HEK293 (cell line): ENCODE data around the gene SLC25A52.

Source experiments
- CTCF ChIA-PET: fragments of 350-600 bp; formaldehyde crosslinking; extraction: SDS; loops from one replicate; lab custom pipeline; 2021; ENCODE audit warnings: antibody characterized with exemption; lab: Yijun Ruan, JAX
- POLR2A ChIA-PET: fragments of 300-600 bp; formaldehyde crosslinking; extraction: SDS; loops from one replicate; lab custom pipeline; 2020; ENCODE audit warnings: antibody characterized with exemption, inconsistent platforms; lab: Yijun Ruan, JAX
- H3K27ac ChIP-seq: fragments of 200-500 bp; sonication (Bioruptor generic); 2 replicates; pipeline ENCODE4 v1.5.1; 2014; ENCODE audit warnings: low read depth, low read length, control low read depth, inconsistent platforms; ENCODE audit errors: extremely low read depth
- H3K36me3 ChIP-seq, 2 experiments: fragments of 200-500 bp in 1 of 2; sonication (Bioruptor generic) in 1 of 2; 1 replicate in 1 of 2; 2 replicates in 1 of 2; pipeline ENCODE4 v1.5.1; 2014 to 2017; ENCODE audit warnings: inconsistent platforms in 2 of 2, low read length in 2 of 2; ENCODE audit not compliant: control insufficient read depth in 2 of 2, insufficient read depth in 1 of 2
- H3K4me1 ChIP-seq: fragments of 200-500 bp; sonication (Bioruptor generic); 2 replicates; pipeline ENCODE4 v1.5.1; 2014; ENCODE audit warnings: mild to moderate bottlenecking, low read length, inconsistent platforms; ENCODE audit not compliant: control insufficient read depth, insufficient read depth
- H3K4me3 ChIP-seq: 2 replicates; pipeline ENCODE4 v1.5.1; 2011; ENCODE audit warnings: low read depth, mild to moderate bottlenecking, control low read depth, low read length, moderate library complexity
- H3K9me3 ChIP-seq: fragments of 200-500 bp; sonication (Bioruptor generic); 2 replicates; pipeline ENCODE4 v1.5.1; 2014; ENCODE audit warnings: low read depth, low read length, inconsistent platforms; ENCODE audit not compliant: control insufficient read depth, insufficient read depth
- EGR2 ChIP-seq: fragments of 450-650 bp; formaldehyde crosslinking; IDR thresholded peaks from 2 replicates; pipeline ENCODE4 v1.5.1; 2016; ENCODE audit warnings: low read depth, missing biosample characterization, missing genetic modification characterization
- GLIS2 ChIP-seq: fragments of 450-650 bp; formaldehyde crosslinking; IDR thresholded peaks from 2 replicates; pipeline ENCODE4 v1.5.1; 2016; ENCODE audit warnings: missing biosample characterization, missing genetic modification characterization
- IKZF3 ChIP-seq: fragments of 450-650 bp; IDR thresholded peaks from 2 replicates; pipeline ENCODE4 v1.5.0; 2018; ENCODE audit warnings: missing biosample characterization, mild to moderate bottlenecking, missing genetic modification characterization, moderate library complexity
- ZFHX2 ChIP-seq: fragments of 450-650 bp; formaldehyde crosslinking; conservative IDR thresholded peaks from 2 replicates; pipeline ENCODE4 v1.5.1; 2016; ENCODE audit warnings: missing biosample characterization, missing genetic modification characterization
- ZFP3 ChIP-seq: fragments of 450-650 bp; formaldehyde crosslinking; IDR thresholded peaks from 2 replicates; pipeline ENCODE4 v1.5.1; 2016; ENCODE audit warnings: low read depth, missing biosample characterization, missing genetic modification characterization
- ZFP41 ChIP-seq: fragments of 450-650 bp; formaldehyde crosslinking; IDR thresholded peaks from 2 replicates; pipeline ENCODE4 v1.5.1; 2016; ENCODE audit warnings: missing biosample characterization, missing genetic modification characterization, borderline replicate concordance
- ZNF112 ChIP-seq: fragments of 450-650 bp; formaldehyde crosslinking; IDR thresholded peaks from 2 replicates; pipeline ENCODE4 v1.5.0; 2017; ENCODE audit warnings: missing biosample characterization, missing genetic modification characterization
- ZNF140 ChIP-seq: fragments of 450-650 bp; formaldehyde crosslinking; IDR thresholded peaks from 2 replicates; pipeline ENCODE4 v1.5.1; 2016; ENCODE audit warnings: missing biosample characterization, missing genetic modification characterization
- ZNF146 ChIP-seq: fragments of 450-650 bp; formaldehyde crosslinking; IDR thresholded peaks from 2 replicates; pipeline ENCODE4 v1.5.1; 2016; ENCODE audit warnings: missing biosample characterization, missing genetic modification characterization
- ZNF155 ChIP-seq: fragments of 450-650 bp; formaldehyde crosslinking; IDR thresholded peaks from 2 replicates; pipeline ENCODE4 v1.5.1; 2016; ENCODE audit warnings: missing biosample characterization, missing genetic modification characterization
- ZNF175 ChIP-seq: fragments of 450-650 bp; formaldehyde crosslinking; IDR thresholded peaks from 2 replicates; pipeline ENCODE4 v1.5.1; 2016; ENCODE audit warnings: missing biosample characterization, missing genetic modification characterization
- ZNF19 ChIP-seq: fragments of 450-650 bp; formaldehyde crosslinking; IDR thresholded peaks from 2 replicates; pipeline ENCODE4; 2016; ENCODE audit warnings: missing biosample characterization, missing genetic modification characterization, low read depth
- ZNF239 ChIP-seq: fragments of 450-650 bp; formaldehyde crosslinking; IDR thresholded peaks from 2 replicates; pipeline ENCODE4 v1.5.1; 2016; ENCODE audit warnings: missing biosample characterization, missing genetic modification characterization
- ZNF292 ChIP-seq: fragments of 450-650 bp; formaldehyde crosslinking; IDR thresholded peaks from 2 replicates; pipeline ENCODE4 v1.5.1; 2016; ENCODE audit warnings: low read depth, missing biosample characterization, missing genetic modification characterization, borderline replicate concordance
- ZNF354C ChIP-seq: fragments of 450-650 bp; formaldehyde crosslinking; IDR thresholded peaks from 2 replicates; pipeline ENCODE4 v1.5.1; 2016; ENCODE audit warnings: missing biosample characterization, missing genetic modification characterization, low read depth, borderline replicate concordance
- ZNF426 ChIP-seq: fragments of 450-650 bp; formaldehyde crosslinking; IDR thresholded peaks from 2 replicates; pipeline ENCODE4 v1.5.1; 2017; ENCODE audit warnings: missing biosample characterization, missing genetic modification characterization, mild to moderate bottlenecking, inconsistent platforms, moderate library complexity
- ZNF549 ChIP-seq: fragments of 450-650 bp; IDR thresholded peaks from 2 replicates; pipeline ENCODE4 v1.5.1; 2018; ENCODE audit warnings: missing biosample characterization, missing genetic modification characterization, mild to moderate bottlenecking, inconsistent platforms, moderate library complexity
- ZNF555 ChIP-seq: fragments of 450-650 bp; formaldehyde crosslinking; conservative IDR thresholded peaks from 2 replicates; pipeline ENCODE4 v1.5.1; 2017; ENCODE audit warnings: missing biosample characterization, mild to moderate bottlenecking, missing genetic modification characterization, inconsistent platforms
- ZNF776 ChIP-seq: fragments of 450-650 bp; formaldehyde crosslinking; IDR thresholded peaks from 2 replicates; pipeline ENCODE4 v1.5.0; 2017; ENCODE audit warnings: missing biosample characterization, missing genetic modification characterization, borderline replicate concordance
- ZNF791 ChIP-seq: fragments of 450-650 bp; formaldehyde crosslinking; IDR thresholded peaks from 2 replicates; pipeline ENCODE4 v1.5.1; 2016; ENCODE audit warnings: missing biosample characterization, missing genetic modification characterization
- ZXDB ChIP-seq: fragments of 450-650 bp; formaldehyde crosslinking; IDR thresholded peaks from 2 replicates; pipeline ENCODE4 v1.5.1; 2016; ENCODE audit warnings: missing biosample characterization, missing genetic modification characterization
- TF ChIP-seq, protein P1 (sequence below): sonication (generic); formaldehyde crosslinking; IDR thresholded peaks from 2 replicates; pipeline ENCODE4 v1.8.1; 2022; ENCODE audit warnings: mild to moderate bottlenecking, moderate library complexity, missing genetic modification reagents
- TF ChIP-seq, protein P2 (sequence below): fragments of 450-650 bp; formaldehyde crosslinking; IDR thresholded peaks from 2 replicates; pipeline ENCODE4 v1.5.1; 2016; ENCODE audit warnings: missing biosample characterization, missing genetic modification characterization
- TF ChIP-seq, protein P3 (sequence below): fragments of 450-650 bp; formaldehyde crosslinking; conservative IDR thresholded peaks from 2 replicates; pipeline ENCODE4 v1.5.1; 2016; ENCODE audit warnings: low read depth, missing biosample characterization, missing genetic modification characterization
- TF ChIP-seq, protein P4 (sequence below): fragments of 450-650 bp; formaldehyde crosslinking; IDR thresholded peaks from 2 replicates; pipeline ENCODE4 v1.5.1; 2017; ENCODE audit warnings: missing biosample characterization, missing genetic modification characterization
- TF ChIP-seq, protein P5 (sequence below): fragments of 450-650 bp; IDR thresholded peaks from 2 replicates; pipeline ENCODE4 v1.5.1; 2018; ENCODE audit warnings: missing biosample characterization, mild to moderate bottlenecking, missing genetic modification characterization

The SLC25A52 gene

DNA sequence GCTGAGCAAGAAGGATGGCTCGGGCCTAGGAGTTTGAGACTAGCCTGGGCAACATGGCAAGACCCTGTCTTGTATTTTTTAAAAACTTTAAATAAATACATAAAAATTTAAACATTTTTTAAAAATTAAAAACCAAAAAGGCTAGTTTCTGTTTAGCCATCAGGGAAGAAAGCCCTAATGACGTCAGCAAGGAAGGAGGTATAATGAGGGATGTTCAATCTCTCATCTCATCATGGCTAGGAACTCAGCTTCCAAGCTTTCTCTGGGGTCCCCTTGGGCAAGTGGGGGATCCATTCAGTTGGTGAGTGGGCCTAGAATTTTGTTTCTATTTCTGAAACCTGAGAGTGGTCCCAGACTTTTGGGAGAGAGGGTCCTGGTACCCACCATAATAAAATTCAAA, 35.1 kb upstream of the SLC25A52 start:
- no peaks in the 10 kb centered on the region for H3K36me3 ChIP-seq
- POLR2A ChIA-PET: no interaction called here
- H3K4me3 ChIP-seq: no peak overlapping the region
- H3K27ac ChIP-seq: no peak overlapping the region
- H3K4me1 ChIP-seq: no peaks in the 10 kb centered on the region
- TF ChIP-seq ZNF140 (tag by site-specific recombination) (no peak), ZNF555 (no peak)
- CTCF ChIA-PET: interaction anchor here (0.8 to 1.0 kb wide), 2 partner anchors 182 to 239 kb away, joined by 3 to 4 read pairs; no protein-coding TSS in a partner anchor
- H3K9me3 ChIP-seq: no peaks in the 10 kb centered on the region

DNA sequence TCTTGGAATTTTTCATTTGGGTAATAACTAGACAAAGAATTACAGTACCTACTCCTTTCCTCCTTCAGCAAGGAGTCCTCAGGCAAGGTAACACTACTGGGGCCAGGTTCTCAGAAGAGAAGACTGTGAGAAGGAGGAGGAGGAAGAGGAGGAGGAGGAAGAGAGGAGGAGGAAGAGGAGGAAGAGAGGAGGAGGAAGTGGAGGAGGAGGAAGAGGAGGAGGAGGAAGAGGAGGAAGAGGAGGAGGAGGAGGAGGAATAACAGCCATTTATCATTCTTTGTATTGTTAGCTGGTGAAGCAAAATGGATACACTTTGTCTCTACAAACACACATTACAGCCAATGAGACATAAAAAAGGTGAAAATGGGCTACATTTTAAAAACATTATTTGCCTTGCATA, 32.9 kb upstream of the SLC25A52 start:
- Histone ChIP-seq H3K36me3 (no peaks in the 10 kb centered on the region), H3K27ac (no peak overlapping the region), H3K9me3 (no peaks in the 10 kb centered on the region), H3K4me3 (no peak overlapping the region), H3K4me1 (no peaks in the 10 kb centered on the region)
- POLR2A ChIA-PET: no interaction called here
- CTCF ChIA-PET: no interaction called here
- TF ChIP-seq ZNF239 (no peak), ZNF175 (tag by site-specific recombination) (no peak), ZFP3 (no peak), ZNF112 (tag by site-specific recombination) (no peak), ZNF776 (tag by site-specific recombination) (no peak), ZNF155 (tag by site-specific recombination) (no peak), GLIS2 (tag by site-specific recombination) (no peak), ZNF146 (tag by site-specific recombination) (no peak), ZNF426 (tag by site-specific recombination) (no peak), ZFHX2 (tag by site-specific recombination) (peak; percentile 91), ZNF549 (no peak), ZNF354C (tag by site-specific recombination) (no peak), ZNF292 (no peak), ZNF791 (no peak), ZNF19 (tag by site-specific recombination) (no peak), ZFP41 (tag by site-specific recombination) (no peak), IKZF3 (tag by site-specific recombination) (no peak), ZXDB (tag by site-specific recombination) (no peak), EGR2 (tag by site-specific recombination) (peak; percentile 99)
- TF ChIP-seq, protein P1, sequence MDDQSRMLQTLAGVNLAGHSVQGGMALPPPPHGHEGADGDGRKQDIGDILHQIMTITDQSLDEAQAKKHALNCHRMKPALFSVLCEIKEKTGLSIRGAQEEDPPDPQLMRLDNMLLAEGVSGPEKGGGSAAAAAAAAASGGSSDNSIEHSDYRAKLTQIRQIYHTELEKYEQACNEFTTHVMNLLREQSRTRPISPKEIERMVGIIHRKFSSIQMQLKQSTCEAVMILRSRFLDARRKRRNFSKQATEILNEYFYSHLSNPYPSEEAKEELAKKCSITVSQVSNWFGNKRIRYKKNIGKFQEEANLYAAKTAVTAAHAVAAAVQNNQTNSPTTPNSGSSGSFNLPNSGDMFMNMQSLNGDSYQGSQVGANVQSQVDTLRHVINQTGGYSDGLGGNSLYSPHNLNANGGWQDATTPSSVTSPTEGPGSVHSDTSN (CRISPR knock-in tag): no peak
- TF ChIP-seq, protein P2, sequence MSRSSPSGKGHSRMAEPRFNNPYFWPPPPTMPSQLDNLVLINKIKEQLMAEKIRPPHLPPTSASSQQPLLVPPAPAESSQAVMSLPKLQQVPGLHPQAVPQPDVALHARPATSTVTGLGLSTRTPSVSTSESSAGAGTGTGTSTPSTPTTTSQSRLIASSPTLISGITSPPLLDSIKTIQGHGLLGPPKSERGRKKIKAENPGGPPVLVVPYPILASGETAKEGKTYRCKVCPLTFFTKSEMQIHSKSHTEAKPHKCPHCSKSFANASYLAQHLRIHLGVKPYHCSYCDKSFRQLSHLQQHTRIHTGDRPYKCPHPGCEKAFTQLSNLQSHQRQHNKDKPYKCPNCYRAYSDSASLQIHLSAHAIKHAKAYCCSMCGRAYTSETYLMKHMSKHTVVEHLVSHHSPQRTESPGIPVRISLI (tag by site-specific recombination): no peak
- TF ChIP-seq, protein P3, sequence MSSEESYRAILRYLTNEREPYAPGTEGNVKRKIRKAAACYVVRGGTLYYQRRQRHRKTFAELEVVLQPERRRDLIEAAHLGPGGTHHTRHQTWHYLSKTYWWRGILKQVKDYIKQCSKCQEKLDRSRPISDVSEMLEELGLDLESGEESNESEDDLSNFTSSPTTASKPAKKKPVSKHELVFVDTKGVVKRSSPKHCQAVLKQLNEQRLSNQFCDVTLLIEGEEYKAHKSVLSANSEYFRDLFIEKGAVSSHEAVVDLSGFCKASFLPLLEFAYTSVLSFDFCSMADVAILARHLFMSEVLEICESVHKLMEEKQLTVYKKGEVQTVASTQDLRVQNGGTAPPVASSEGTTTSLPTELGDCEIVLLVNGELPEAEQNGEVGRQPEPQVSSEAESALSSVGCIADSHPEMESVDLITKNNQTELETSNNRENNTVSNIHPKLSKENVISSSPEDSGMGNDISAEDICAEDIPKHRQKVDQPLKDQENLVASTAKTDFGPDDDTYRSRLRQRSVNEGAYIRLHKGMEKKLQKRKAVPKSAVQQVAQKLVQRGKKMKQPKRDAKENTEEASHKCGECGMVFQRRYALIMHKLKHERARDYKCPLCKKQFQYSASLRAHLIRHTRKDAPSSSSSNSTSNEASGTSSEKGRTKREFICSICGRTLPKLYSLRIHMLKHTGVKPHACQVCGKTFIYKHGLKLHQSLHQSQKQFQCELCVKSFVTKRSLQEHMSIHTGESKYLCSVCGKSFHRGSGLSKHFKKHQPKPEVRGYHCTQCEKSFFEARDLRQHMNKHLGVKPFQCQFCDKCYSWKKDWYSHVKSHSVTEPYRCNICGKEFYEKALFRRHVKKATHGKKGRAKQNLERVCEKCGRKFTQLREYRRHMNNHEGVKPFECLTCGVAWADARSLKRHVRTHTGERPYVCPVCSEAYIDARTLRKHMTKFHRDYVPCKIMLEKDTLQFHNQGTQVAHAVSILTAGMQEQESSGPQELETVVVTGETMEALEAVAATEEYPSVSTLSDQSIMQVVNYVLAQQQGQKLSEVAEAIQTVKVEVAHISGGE (tag by site-specific recombination): no peak
- TF ChIP-seq, protein P4, sequence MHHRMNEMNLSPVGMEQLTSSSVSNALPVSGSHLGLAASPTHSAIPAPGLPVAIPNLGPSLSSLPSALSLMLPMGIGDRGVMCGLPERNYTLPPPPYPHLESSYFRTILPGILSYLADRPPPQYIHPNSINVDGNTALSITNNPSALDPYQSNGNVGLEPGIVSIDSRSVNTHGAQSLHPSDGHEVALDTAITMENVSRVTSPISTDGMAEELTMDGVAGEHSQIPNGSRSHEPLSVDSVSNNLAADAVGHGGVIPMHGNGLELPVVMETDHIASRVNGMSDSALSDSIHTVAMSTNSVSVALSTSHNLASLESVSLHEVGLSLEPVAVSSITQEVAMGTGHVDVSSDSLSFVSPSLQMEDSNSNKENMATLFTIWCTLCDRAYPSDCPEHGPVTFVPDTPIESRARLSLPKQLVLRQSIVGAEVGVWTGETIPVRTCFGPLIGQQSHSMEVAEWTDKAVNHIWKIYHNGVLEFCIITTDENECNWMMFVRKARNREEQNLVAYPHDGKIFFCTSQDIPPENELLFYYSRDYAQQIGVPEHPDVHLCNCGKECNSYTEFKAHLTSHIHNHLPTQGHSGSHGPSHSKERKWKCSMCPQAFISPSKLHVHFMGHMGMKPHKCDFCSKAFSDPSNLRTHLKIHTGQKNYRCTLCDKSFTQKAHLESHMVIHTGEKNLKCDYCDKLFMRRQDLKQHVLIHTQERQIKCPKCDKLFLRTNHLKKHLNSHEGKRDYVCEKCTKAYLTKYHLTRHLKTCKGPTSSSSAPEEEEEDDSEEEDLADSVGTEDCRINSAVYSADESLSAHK (tag by site-specific recombination): no peak
- TF ChIP-seq, protein P5, sequence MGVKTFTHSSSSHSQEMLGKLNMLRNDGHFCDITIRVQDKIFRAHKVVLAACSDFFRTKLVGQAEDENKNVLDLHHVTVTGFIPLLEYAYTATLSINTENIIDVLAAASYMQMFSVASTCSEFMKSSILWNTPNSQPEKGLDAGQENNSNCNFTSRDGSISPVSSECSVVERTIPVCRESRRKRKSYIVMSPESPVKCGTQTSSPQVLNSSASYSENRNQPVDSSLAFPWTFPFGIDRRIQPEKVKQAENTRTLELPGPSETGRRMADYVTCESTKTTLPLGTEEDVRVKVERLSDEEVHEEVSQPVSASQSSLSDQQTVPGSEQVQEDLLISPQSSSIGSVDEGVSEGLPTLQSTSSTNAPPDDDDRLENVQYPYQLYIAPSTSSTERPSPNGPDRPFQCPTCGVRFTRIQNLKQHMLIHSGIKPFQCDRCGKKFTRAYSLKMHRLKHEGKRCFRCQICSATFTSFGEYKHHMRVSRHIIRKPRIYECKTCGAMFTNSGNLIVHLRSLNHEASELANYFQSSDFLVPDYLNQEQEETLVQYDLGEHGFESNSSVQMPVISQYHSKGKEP (tag by site-specific recombination): no peak
